WTC11 (cell line): ENCODE results near the gene ZNF425. TPM values are rescaled to one million over a fixed set of nuclear protein-coding genes. Genes with fewer than 3 reads are reported as not detected.
A peak's percentile ranks its signal among the peaks of the same experiment; 100 is the strongest.

Experiments
- ATAC-seq: fragments of 200-7000 bp; cut with Tn5 transposase; 2 replicates; pipeline ENCODE4 v1.10.0; 2021; ENCODE audit warnings: mild to moderate bottlenecking, moderate library complexity
- CTCF ChIA-PET: fragments of 300-600 bp; sonication (Branson Sonifier 250); formaldehyde crosslinking; loops from one replicate; lab custom pipeline; 2021; ENCODE audit warnings: antibody characterized with exemption; lab: Charles Lee
- POLR2A ChIA-PET: fragments of 350-600 bp; sonication (Branson Sonifier 250); formaldehyde crosslinking; loops from one replicate; lab custom pipeline; 2021; ENCODE audit warnings: antibody characterized with exemption; lab: Charles Lee
- DNase-seq: peaks from one replicate; pipeline ENCODE4 v3.0.0; 2021; ENCODE audit warnings: low spot score
- H3K27ac Mint-ChIP-seq: 2 replicates; pipeline ENCODE4 v1.8.0; 2021; ENCODE audit warnings: mixed read lengths
- H3K27me3 Mint-ChIP-seq: 2 replicates; pipeline ENCODE4 v1.8.0; 2021; ENCODE audit warnings: low read depth, mild to moderate bottlenecking, moderate library complexity, mixed read lengths
- H3K36me3 Mint-ChIP-seq: 2 replicates; pipeline ENCODE4 v1.8.0; 2021; ENCODE audit warnings: mixed read lengths
- H3K4me1 Mint-ChIP-seq: 2 replicates; pipeline ENCODE4 v1.8.0; 2022; ENCODE audit warnings: mixed read lengths
- H3K4me3 Mint-ChIP-seq: 2 replicates; pipeline ENCODE4 v1.8.0; 2021; ENCODE audit warnings: mild to moderate bottlenecking, moderate library complexity, mixed read lengths
- H3K9me3 Mint-ChIP-seq: 2 replicates; pipeline ENCODE4 v1.8.0; 2021; ENCODE audit warnings: mixed read lengths
- ELF4 ChIP-seq: sonication (generic); formaldehyde crosslinking; IDR thresholded peaks from 2 replicates; pipeline ENCODE4 v1.8.1; 2022; ENCODE audit warnings: low read depth, mild to moderate bottlenecking, moderate library complexity, missing genetic modification reagents
- EMX1 ChIP-seq: fragments of 250-450 bp; sonication (Bioruptor Pico); IDR thresholded peaks from 2 replicates; pipeline ENCODE4 v1.8.0; 2021; ENCODE audit warnings: mild to moderate bottlenecking
- ESRRA ChIP-seq: sonication (generic); formaldehyde crosslinking; IDR thresholded peaks from 2 replicates; pipeline ENCODE4 v1.8.1; 2022; ENCODE audit warnings: mild to moderate bottlenecking, missing genetic modification reagents, borderline replicate concordance
- ETV6 ChIP-seq: sonication (generic); formaldehyde crosslinking; IDR thresholded peaks from 2 replicates; pipeline ENCODE4 v1.8.1; 2022; ENCODE audit warnings: mild to moderate bottlenecking, missing genetic modification reagents
- FOXJ3 ChIP-seq: sonication (generic); formaldehyde crosslinking; IDR thresholded peaks from 2 replicates; pipeline ENCODE4 v1.9.0; 2021; ENCODE audit warnings: missing genetic modification reagents, mild to moderate bottlenecking, borderline replicate concordance
- GTF2I ChIP-seq: fragments of 250-450 bp; sonication (Bioruptor Pico); conservative IDR thresholded peaks from 2 replicates; pipeline ENCODE4 v1.4.0; 2021; ENCODE audit warnings: mild to moderate bottlenecking
- IRF2 ChIP-seq: sonication (generic); formaldehyde crosslinking; IDR thresholded peaks from 2 replicates; pipeline ENCODE4 v1.8.0; 2022; ENCODE audit warnings: low read depth, missing genetic modification reagents, borderline replicate concordance
- NFATC4 ChIP-seq: fragments of 250-450 bp; sonication (Bioruptor Pico); IDR thresholded peaks from 2 replicates; pipeline ENCODE4 v1.9.0; 2021; ENCODE audit warnings: mild to moderate bottlenecking
- NFE2L1 ChIP-seq: sonication (generic); formaldehyde crosslinking; IDR thresholded peaks from 2 replicates; pipeline ENCODE4 v1.8.1; 2023; ENCODE audit warnings: missing genetic modification reagents
- NR3C1 ChIP-seq: sonication (generic); formaldehyde crosslinking; conservative IDR thresholded peaks from 2 replicates; pipeline ENCODE4 v1.8.1; 2023; ENCODE audit warnings: low read depth, mild to moderate bottlenecking, missing genetic modification reagents
- OVOL2 ChIP-seq: fragments of 250-450 bp; sonication (Bioruptor Pico); IDR thresholded peaks from 2 replicates; pipeline ENCODE4 v1.9.0; 2021; ENCODE audit warnings: mild to moderate bottlenecking, borderline replicate concordance
- RELA ChIP-seq: sonication (generic); formaldehyde crosslinking; IDR thresholded peaks from 2 replicates; pipeline ENCODE4 v1.8.1; 2022; ENCODE audit warnings: missing genetic modification reagents, mild to moderate bottlenecking, borderline replicate concordance
- SOX15 ChIP-seq: fragments of 250-450 bp; sonication (Bioruptor Pico); IDR thresholded peaks from 2 replicates; pipeline ENCODE4 v1.9.0; 2021; ENCODE audit warnings: mild to moderate bottlenecking
- TP53 ChIP-seq: sonication (generic); formaldehyde crosslinking; IDR thresholded peaks from 2 replicates; pipeline ENCODE4 v1.8.1; 2023; ENCODE audit warnings: mild to moderate bottlenecking, missing genetic modification reagents
- ZNF121 ChIP-seq: sonication (generic); formaldehyde crosslinking; IDR thresholded peaks from 2 replicates; pipeline ENCODE4 v1.8.0; 2023; ENCODE audit warnings: missing genetic modification reagents
- ZNF138 ChIP-seq: sonication (generic); formaldehyde crosslinking; conservative IDR thresholded peaks from 2 replicates; pipeline ENCODE4 v1.8.1; 2022; ENCODE audit warnings: mild to moderate bottlenecking, moderate library complexity, missing genetic modification reagents
- ZNF263 ChIP-seq: sonication (generic); formaldehyde crosslinking; IDR thresholded peaks from 2 replicates; pipeline ENCODE4 v1.8.1; 2022; ENCODE audit warnings: low read depth, mild to moderate bottlenecking, moderate library complexity, missing genetic modification reagents
- total RNA-seq: library from RNA; stranded (reverse); gene quantifications from 3 replicates; pipeline ENCODE4 v1.2.3, GENCODE V29; 2021
- TF ChIP-seq, protein P1 (sequence below): sonication (generic); formaldehyde crosslinking; IDR thresholded peaks from 2 replicates; pipeline ENCODE4 v1.8.1; 2023; ENCODE audit warnings: mild to moderate bottlenecking, missing genetic modification reagents
- TF ChIP-seq, protein P2 (sequence below): sonication (generic); formaldehyde crosslinking; IDR thresholded peaks from 2 replicates; pipeline ENCODE4 v1.8.0; 2022; ENCODE audit warnings: mild to moderate bottlenecking, missing genetic modification reagents
- TF ChIP-seq, protein P3 (sequence below): sonication (generic); formaldehyde crosslinking; IDR thresholded peaks from 2 replicates; pipeline ENCODE4 v1.8.0; 2023; ENCODE audit warnings: missing genetic modification reagents
- TF ChIP-seq, protein P4 (sequence below): fragments of 250-450 bp; sonication (Bioruptor Pico); IDR thresholded peaks from 2 replicates; pipeline ENCODE4 v1.8.0; 2021; ENCODE audit warnings: mild to moderate bottlenecking

ZNF425 gene
- total RNA-seq, 1 experiment from 2014 or later = 3.8 TPM

DNA sequence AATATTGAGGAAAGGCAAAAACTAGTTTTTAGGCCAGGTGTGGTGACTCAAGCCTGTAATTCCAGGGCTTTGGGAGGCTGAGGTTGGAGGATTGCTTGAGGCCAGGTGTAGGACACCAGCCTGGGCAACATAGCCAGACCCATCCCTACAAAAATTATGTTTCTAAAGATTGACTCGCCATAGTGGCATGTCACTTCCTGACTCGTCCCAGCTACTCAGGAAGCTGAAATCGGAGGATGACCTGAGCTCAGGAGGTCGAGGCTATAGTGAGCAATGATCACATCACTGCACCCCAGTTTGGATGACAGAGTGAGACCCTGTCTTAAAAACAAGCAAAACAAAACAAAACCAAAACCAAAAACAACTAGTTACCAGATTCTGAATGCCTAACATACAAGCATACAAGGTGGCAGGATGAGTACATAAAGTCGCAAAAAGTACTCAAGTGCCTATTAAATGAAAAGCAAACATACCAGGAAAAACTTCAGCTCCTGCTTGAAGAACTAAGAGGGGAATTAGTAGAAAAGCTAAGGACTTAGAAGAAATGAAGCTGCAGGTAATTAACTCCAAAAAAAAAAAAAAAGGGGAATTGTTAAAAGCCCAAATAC lies 35.2 kb upstream of the ZNF425 start:
- Mint-ChIP-seq H3K27ac (peak overlapping the region; percentile 64), H3K4me3 (no peak overlapping the region), H3K27me3 (no peaks in the 10 kb centered on the region), H3K36me3 (peaks cover 72% of the 10 kb centered on the region), H3K9me3 (peaks cover 6% of the 10 kb centered on the region; the same call in 1 of the 2 replicates), H3K4me1 (peaks cover 3% of the 10 kb centered on the region)
- ATAC-seq (no peak), DNase-seq (no peak)
- ChIA-PET CTCF (interaction anchor here (0.8 kb wide), 1 partner anchor 90 kb away, joined by 5 read pairs; no protein-coding TSS in a partner anchor), POLR2A (no interaction called here)
- TF ChIP-seq, protein P1, sequence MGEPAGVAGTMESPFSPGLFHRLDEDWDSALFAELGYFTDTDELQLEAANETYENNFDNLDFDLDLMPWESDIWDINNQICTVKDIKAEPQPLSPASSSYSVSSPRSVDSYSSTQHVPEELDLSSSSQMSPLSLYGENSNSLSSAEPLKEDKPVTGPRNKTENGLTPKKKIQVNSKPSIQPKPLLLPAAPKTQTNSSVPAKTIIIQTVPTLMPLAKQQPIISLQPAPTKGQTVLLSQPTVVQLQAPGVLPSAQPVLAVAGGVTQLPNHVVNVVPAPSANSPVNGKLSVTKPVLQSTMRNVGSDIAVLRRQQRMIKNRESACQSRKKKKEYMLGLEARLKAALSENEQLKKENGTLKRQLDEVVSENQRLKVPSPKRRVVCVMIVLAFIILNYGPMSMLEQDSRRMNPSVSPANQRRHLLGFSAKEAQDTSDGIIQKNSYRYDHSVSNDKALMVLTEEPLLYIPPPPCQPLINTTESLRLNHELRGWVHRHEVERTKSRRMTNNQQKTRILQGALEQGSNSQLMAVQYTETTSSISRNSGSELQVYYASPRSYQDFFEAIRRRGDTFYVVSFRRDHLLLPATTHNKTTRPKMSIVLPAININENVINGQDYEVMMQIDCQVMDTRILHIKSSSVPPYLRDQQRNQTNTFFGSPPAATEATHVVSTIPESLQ (CRISPR knock-in tag) = no peak
- TF ChIP-seq ZNF121 (CRISPR knock-in tag) (peak; percentile 87), NFATC4 (CRISPR knock-in tag) (no peak), GTF2I (CRISPR knock-in tag) (no peak), ETV6 (CRISPR knock-in tag) (no peak), IRF2 (CRISPR knock-in tag) (no peak)

DNA sequence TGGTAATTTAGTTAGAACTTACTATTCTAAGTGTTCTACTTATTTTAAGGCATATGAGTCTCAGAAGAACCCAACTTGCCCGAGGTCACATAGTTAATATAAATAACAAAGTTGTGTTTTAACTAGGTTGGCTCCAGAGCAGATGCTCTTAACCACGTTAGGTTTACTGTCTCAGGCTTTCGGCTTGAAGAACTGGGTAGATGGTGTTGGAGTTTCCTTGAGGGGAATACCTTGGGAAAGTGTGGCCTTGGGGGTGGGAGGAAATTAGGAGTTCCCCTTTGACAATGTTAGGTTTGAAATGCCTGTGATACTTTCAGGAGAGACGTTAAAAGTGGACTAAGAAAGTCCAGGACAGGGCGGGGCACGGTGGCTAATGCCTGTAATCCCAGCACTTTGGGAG lies 30.8 kb upstream of the ZNF425 start:
- ChIA-PET POLR2A (interaction anchor here (0.7 kb wide), 1 partner anchor 10 kb away, joined by 7 read pairs; no protein-coding TSS in a partner anchor), CTCF (interaction anchor here (1.3 kb wide), 1 partner anchor 10 kb away, joined by 3 read pairs; the partner anchor contains the start of gene ZNF398)
- Mint-ChIP-seq H3K27me3 (no peaks in the 10 kb centered on the region), H3K4me3 (no peak overlapping the region), H3K27ac (peak overlapping the region; percentile 88; the same call in 1 of the 2 replicates), H3K36me3 (peaks cover 73% of the 10 kb centered on the region), H3K4me1 (peaks cover 8% of the 10 kb centered on the region), H3K9me3 (peaks cover 6% of the 10 kb centered on the region; the same call in 1 of the 2 replicates)
- no peak for ATAC-seq
- TF ChIP-seq ELF4 (no peak), EMX1 (CRISPR knock-in tag) (no peak)
- TF ChIP-seq, protein P2, sequence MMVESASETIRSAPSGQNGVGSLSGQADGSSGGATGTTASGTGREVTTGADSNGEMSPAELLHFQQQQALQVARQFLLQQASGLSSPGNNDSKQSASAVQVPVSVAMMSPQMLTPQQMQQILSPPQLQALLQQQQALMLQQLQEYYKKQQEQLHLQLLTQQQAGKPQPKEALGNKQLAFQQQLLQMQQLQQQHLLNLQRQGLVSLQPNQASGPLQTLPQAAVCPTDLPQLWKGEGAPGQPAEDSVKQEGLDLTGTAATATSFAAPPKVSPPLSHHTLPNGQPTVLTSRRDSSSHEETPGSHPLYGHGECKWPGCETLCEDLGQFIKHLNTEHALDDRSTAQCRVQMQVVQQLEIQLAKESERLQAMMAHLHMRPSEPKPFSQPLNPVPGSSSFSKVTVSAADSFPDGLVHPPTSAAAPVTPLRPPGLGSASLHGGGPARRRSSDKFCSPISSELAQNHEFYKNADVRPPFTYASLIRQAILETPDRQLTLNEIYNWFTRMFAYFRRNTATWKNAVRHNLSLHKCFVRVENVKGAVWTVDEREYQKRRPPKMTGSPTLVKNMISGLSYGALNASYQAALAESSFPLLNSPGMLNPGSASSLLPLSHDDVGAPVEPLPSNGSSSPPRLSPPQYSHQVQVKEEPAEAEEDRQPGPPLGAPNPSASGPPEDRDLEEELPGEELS (CRISPR knock-in tag) = no peak
- TF ChIP-seq, protein P3, sequence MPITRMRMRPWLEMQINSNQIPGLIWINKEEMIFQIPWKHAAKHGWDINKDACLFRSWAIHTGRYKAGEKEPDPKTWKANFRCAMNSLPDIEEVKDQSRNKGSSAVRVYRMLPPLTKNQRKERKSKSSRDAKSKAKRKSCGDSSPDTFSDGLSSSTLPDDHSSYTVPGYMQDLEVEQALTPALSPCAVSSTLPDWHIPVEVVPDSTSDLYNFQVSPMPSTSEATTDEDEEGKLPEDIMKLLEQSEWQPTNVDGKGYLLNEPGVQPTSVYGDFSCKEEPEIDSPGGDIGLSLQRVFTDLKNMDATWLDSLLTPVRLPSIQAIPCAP (CRISPR knock-in tag) = no peak
- no peak for DNase-seq

DNA sequence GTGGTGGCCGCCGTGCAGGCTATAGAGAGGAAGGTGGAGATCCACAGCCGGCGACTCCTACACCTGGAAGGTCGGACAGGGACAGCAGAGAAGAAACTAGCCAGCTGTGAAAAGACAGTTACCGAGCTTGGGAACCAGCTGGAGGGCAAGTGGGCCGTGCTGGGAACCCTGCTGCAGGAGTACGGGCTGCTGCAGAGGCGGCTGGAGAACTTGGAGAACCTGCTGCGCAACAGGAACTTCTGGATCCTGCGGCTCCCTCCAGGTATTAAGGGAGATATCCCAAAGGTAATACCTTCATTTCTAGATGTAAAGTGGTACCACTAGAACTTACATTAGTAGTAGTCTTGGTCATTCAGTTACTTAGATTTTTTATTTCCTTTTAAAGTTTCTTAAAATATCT lies 27.9 kb upstream of the ZNF425 start:
- Mint-ChIP-seq H3K4me3 (no peak overlapping the region), H3K36me3 (peaks cover 63% of the 10 kb centered on the region), H3K4me1 (peaks cover 28% of the 10 kb centered on the region), H3K27ac (0 out of 2 replicates have a peak overlapping the region, but pooled peaks have one; percentile 13), H3K9me3 (peaks cover 6% of the 10 kb centered on the region; the same call in 1 of the 2 replicates), H3K27me3 (no peaks in the 10 kb centered on the region)
- ATAC-seq (no peak), DNase-seq (no peak)
- POLR2A ChIA-PET = interaction anchor here (0.6 to 1.2 kb wide), 2 partner anchors 34 to 41 kb away, joined by 3 to 4 read pairs; partner anchors contain the start of gene ZNF282
- CTCF ChIA-PET = no interaction called here
- no peak for TF ChIP-seq GTF2I (CRISPR knock-in tag)
- TF ChIP-seq FOXJ3 (CRISPR knock-in tag) = no peak
- TF ChIP-seq, protein P2 (CRISPR knock-in tag) = no peak
- TF ChIP-seq NFE2L1 (CRISPR knock-in tag) = no peak
- no peak for TF ChIP-seq ZNF263
- TF ChIP-seq TP53 (CRISPR knock-in tag) = no peak
- TF ChIP-seq ZNF138 (CRISPR knock-in tag) = no peak
- no peak for TF ChIP-seq RELA
- TF ChIP-seq ESRRA = no peak
- TF ChIP-seq NR3C1 (CRISPR knock-in tag) = no peak
- TF ChIP-seq, protein P4, sequence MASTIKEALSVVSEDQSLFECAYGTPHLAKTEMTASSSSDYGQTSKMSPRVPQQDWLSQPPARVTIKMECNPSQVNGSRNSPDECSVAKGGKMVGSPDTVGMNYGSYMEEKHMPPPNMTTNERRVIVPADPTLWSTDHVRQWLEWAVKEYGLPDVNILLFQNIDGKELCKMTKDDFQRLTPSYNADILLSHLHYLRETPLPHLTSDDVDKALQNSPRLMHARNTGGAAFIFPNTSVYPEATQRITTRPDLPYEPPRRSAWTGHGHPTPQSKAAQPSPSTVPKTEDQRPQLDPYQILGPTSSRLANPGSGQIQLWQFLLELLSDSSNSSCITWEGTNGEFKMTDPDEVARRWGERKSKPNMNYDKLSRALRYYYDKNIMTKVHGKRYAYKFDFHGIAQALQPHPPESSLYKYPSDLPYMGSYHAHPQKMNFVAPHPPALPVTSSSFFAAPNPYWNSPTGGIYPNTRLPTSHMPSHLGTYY (CRISPR knock-in tag) = no peak
- no peak for TF ChIP-seq ELF4
- no peak for TF ChIP-seq OVOL2 (CRISPR knock-in tag)
- TF ChIP-seq, protein P3 (CRISPR knock-in tag) = no peak
- TF ChIP-seq SOX15 (CRISPR knock-in tag) = no peak
